Measurements from ENCODE around the gene LRRC36.

LRRC36 gene

GRCh38 chr16:67430504-67430976 lies 103.9 kb downstream of the LRRC36 start:
- H3K4me1 ChIP-seq (ENCODE audit: insufficient read depth, low read length): peaks cover 29% of the 10 kb centered on the region
- no peaks in the 10 kb centered on the region for H3K9me3 ChIP-seq (ENCODE audit: insufficient read depth, low read depth, low read length)
- peak overlapping the region; percentile 86 for H3K9ac ChIP-seq (ENCODE audit: low read depth, low read length)
- peaks cover 35% of the 10 kb centered on the region for H3K27me3 ChIP-seq (ENCODE audit: insufficient read depth, low read length)
- under 1% methylated on average over 53 of the region's 53 CpGs for WGBS
- H3K27ac ChIP-seq (ENCODE audit: low read depth, low read length): peak overlapping the region; percentile 58; the same call in 1 of the 2 replicates
- H3K36me3 ChIP-seq (ENCODE audit: insufficient read depth, low read length): no peaks in the 10 kb centered on the region
- peak overlapping the region; percentile 71 for H3K4me3 ChIP-seq (ENCODE audit: low read length)

- H3K9me3 ChIP-seq (ENCODE audit: insufficient read depth, low read depth, low read length): no peaks in the 10 kb centered on the region
- H3K27me3 ChIP-seq (ENCODE audit: insufficient read depth, low read length): peaks cover 35% of the 10 kb centered on the region
- H3K9ac ChIP-seq (ENCODE audit: low read depth, low read length): peak within 1 kb of the TSS; percentile 86
- H3K4me3 ChIP-seq (ENCODE audit: low read length): peak within 1 kb of the TSS; percentile 93
- peak within 1 kb of the TSS; percentile 65 for H3K27ac ChIP-seq (ENCODE audit: low read depth, low read length)
- peaks cover 26% of the 10 kb centered on the region for H3K4me1 ChIP-seq (ENCODE audit: insufficient read depth, low read length)
- no peaks in the 10 kb centered on the region for H3K36me3 ChIP-seq (ENCODE audit: insufficient read depth, low read length)
- WGBS: under 1% methylated on average over 81 of the region's 87 CpGs
Observed at GRCh38 chr16:67430977-67431774, 104.6 kb downstream of the LRRC36 start, which contains the start of gene HSD11B2. Gene HSD11B2 (plus strand): TSS chr16:67431121. CDS start chr16:67431249, 128 bp downstream.

- Histone ChIP-seq H3K4me1 (ENCODE audit: insufficient read depth, low read length) (peaks cover 26% of the 10 kb centered on the region), H3K9ac (ENCODE audit: low read depth, low read length) (peak overlapping the region; percentile 84), H3K4me3 (ENCODE audit: low read length) (peak overlapping the region; percentile 93), H3K36me3 (ENCODE audit: insufficient read depth, low read length) (0 out of 2 replicates have a peak, but pooled peaks cover 1% of the 10 kb centered on the region), H3K27ac (ENCODE audit: low read depth, low read length) (peak overlapping the region; percentile 65), H3K9me3 (ENCODE audit: insufficient read depth, low read depth, low read length) (no peaks in the 10 kb centered on the region), H3K27me3 (ENCODE audit: insufficient read depth, low read length) (peaks cover 35% of the 10 kb centered on the region)
- 20% methylated on average over 12 of the region's 13 CpGs for whole genome bisulfite sequencing
Observed at GRCh38 chr16:67431775-67432505, 105.3 kb downstream of the LRRC36 start.

- Histone ChIP-seq H3K36me3 (ENCODE audit: insufficient read depth, low read length) (peaks cover 7% of the 10 kb centered on the region; the same call in 1 of the 2 replicates), H3K27me3 (ENCODE audit: insufficient read depth, low read length) (peaks cover 35% of the 10 kb centered on the region), H3K9me3 (ENCODE audit: insufficient read depth, low read depth, low read length) (no peaks in the 10 kb centered on the region), H3K27ac (ENCODE audit: low read depth, low read length) (no peak overlapping the region; the same call in 1 of the 2 replicates), H3K4me1 (ENCODE audit: insufficient read depth, low read length) (peaks cover 26% of the 10 kb centered on the region), H3K9ac (ENCODE audit: low read depth, low read length) (peak overlapping the region; percentile 59), H3K4me3 (ENCODE audit: low read length) (peak overlapping the region; percentile 41)
- 73% methylated on average over 5 of the region's 5 CpGs for WGBS
Observed at GRCh38 chr16:67432506-67432890, 105.9 kb downstream of the LRRC36 start.

GRCh38 chr16:67433131-67433719 lies 106.6 kb downstream of the LRRC36 start:
- peaks cover 12% of the 10 kb centered on the region for H3K36me3 ChIP-seq (ENCODE audit: insufficient read depth, low read length)
- WGBS: 95% methylated on average over 5 of the region's 5 CpGs
- H3K27ac ChIP-seq (ENCODE audit: low read depth, low read length): no peak overlapping the region
- H3K27me3 ChIP-seq (ENCODE audit: insufficient read depth, low read length): peaks cover 35% of the 10 kb centered on the region
- H3K4me1 ChIP-seq (ENCODE audit: insufficient read depth, low read length): peaks cover 22% of the 10 kb centered on the region
- 0 out of 2 replicates have a peak overlapping the region, but pooled peaks have one; percentile 59 for H3K9ac ChIP-seq (ENCODE audit: low read depth, low read length)
- H3K4me3 ChIP-seq (ENCODE audit: low read length): no peak overlapping the region
- H3K9me3 ChIP-seq (ENCODE audit: insufficient read depth, low read depth, low read length): no peaks in the 10 kb centered on the region

Data from HUES64 (cell line).